ENCODE measurements around the gene KIAA0825.
"Not testable (repeated sequence)": the region's sequence is repeated elsewhere in the genome, so short reads cannot be mapped to it uniquely, and the experiment has no call there.

Gene KIAA0825

DNA sequence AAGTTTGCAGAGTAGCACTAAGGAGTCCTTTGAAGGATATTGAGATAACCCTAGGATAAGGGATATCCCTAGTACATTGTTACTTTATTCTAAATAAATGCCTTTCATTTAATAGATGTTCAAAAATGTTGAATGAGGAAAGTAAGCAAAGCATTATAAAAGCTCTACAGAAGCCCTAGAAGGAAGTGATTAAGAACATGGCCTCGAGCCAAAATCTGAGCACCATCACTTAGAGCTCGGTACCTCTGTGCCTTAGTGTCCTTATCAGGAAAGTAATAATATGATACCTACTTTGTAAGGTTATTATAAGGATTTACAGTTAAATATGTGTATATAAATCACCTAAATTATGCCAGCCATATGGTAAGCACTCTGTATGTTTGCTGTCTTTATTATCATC, 242.6 kb downstream of the KIAA0825 start:
- no peak for DNase-seq (ENCODE audit: low read depth in 2 of 3, low spot score in 1 of 3)

DNA sequence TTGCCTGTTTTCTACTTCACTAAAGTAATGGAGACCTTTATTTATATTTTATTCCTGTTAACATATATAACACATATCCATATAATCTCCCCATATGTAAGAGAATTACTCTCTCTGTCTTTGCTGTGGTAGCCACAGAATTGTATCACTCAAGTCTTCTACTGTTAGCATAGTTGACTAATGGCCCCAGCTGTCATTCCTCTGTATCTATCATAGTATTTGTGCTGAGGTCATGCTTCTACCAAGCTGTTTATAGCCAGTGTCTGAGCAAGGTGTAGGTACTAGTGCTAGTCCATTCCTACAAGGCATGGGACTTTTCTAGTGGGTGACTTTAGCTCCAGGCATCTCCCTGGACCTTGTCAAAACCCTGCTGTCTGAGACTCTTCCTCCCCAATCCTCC, 244.1 kb downstream of the KIAA0825 start:
- DNase-seq (ENCODE audit: low read depth in 2 of 3, low spot score in 1 of 3), result no peak

GRCh38 chr5:94367900-94368299, 250.5 kb downstream of the KIAA0825 start:
- DNase-seq (ENCODE audit: low read depth in 2 of 3, low spot score in 1 of 3), result no peak

GRCh38 chr5:94366811-94367210, 251.6 kb downstream of the KIAA0825 start:
- no peak for DNase-seq (ENCODE audit: low read depth in 2 of 3, low spot score in 1 of 3)

DNA sequence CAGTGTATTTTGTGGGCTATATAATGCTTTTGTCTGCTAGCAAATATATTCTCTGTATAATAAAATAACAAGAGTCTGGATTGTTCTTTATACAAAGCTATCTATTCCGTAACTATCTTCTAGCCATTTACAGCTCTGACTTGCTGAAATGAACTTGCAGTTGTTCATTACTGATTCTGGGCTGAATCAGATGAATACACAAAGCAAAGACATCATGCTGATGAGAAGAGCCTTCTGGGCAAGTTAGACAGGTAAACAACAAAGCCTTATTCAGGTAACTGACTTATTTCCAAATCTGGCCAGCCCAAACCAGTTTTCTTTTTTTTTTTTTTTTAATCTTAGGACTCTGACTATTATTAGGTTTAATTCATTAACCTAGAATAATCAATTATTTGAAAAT, 255.5 kb downstream of the KIAA0825 start:
- DNase-seq (ENCODE audit: low read depth in 2 of 3, low spot score in 1 of 3), result no peak

- DNase-seq (ENCODE audit: low read depth in 2 of 3, low spot score in 1 of 3), result no peak
Observed at GRCh38 chr5:94361832-94362796, 256.3 kb downstream of the KIAA0825 start.

GRCh38 chr5:94361161-94361560, 257.2 kb downstream of the KIAA0825 start:
- no peak for DNase-seq (ENCODE audit: low read depth in 2 of 3, low spot score in 1 of 3)

DNA sequence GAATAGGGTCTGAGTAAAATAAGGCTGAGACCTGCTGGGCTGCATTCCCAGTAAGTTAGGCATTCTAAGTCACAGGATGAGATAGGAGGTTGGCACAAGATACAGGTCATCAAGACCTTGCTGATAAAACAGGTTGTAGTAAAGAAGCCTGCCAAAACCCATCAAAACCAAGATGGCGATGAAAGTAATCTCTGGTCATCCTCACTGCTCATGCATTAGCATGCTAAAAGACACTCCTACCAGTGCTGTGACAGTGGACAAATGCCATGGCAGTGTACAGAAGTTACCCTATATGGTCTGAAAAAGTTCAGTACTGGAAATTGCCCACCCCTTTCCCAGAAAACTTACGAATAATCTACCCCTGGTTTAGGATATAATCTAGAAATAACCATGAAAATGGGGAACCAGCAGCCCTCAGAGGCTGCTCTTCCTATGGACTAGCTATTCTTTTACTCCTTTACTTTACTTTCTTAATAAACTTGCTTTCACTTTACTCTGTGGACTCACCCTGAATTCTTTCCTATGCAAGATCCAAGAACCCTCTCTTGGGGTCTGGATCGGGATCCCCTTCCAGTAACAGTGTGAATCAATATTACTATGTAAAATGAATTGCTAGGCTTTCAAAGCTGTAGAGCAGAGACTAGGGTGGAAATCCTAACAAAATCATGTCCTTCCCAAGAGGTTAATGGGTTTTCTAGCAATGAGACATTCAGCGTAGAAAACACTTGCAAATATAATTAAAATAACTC, 257.8 kb downstream of the KIAA0825 start:
- DNase-seq (ENCODE audit: low read depth in 2 of 3, low spot score in 1 of 3), result no peak

DNA sequence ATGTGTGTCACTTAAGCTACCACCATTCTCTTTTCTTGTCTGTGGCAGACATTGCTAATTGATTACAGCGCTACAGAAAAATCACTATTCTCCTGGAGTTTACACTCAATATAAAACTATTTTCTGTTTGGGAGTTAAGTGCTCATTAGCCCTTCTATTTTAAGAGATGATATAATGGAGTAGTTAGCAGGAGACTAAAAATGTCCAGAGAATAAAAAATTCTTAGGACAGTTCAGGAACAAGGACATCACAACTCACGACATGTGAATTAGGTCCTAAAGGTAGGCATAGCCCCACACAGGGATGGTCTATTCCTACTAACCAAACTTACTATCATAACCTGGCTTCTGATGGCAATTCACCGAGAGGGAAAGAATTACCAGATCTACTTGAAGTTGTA, 258.5 kb downstream of the KIAA0825 start:
- no peak for DNase-seq (ENCODE audit: low read depth in 2 of 3, low spot score in 1 of 3)

- no peak for DNase-seq (ENCODE audit: low read depth in 2 of 3, low spot score in 1 of 3)
Observed at GRCh38 chr5:94355811-94356210, 262.6 kb downstream of the KIAA0825 start.

- not testable (repeated sequence) for DNase-seq (ENCODE audit: low read depth in 2 of 3, low spot score in 1 of 3)
Observed at GRCh38 chr5:94354837-94355485, 263.4 kb downstream of the KIAA0825 start.

- DNase-seq (ENCODE audit: low read depth in 2 of 3, low spot score in 1 of 3), result no peak
Observed at GRCh38 chr5:94353605-94354004, 264.8 kb downstream of the KIAA0825 start.

DNA sequence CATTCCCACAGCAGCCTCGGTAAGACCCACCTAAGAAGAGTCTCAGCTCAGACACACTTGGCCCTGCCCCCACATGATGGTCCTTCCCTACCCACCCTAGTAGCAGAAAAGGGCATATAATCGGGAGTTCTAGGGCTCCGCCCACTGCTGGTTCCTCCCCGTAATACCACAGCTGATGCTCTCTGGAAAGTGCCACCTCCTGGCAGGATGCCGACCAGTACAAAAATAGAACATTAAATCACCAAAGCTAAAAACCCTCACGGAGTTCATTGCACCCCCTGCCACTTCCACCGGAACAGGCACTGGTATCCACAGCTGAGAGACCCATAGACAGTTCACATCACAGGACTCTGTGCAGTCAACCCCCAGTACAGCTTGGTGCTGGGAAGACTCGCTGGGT, 271.3 kb downstream of the KIAA0825 start:
- DNase-seq (ENCODE audit: low read depth in 2 of 3, low spot score in 1 of 3), result no peak

DNA sequence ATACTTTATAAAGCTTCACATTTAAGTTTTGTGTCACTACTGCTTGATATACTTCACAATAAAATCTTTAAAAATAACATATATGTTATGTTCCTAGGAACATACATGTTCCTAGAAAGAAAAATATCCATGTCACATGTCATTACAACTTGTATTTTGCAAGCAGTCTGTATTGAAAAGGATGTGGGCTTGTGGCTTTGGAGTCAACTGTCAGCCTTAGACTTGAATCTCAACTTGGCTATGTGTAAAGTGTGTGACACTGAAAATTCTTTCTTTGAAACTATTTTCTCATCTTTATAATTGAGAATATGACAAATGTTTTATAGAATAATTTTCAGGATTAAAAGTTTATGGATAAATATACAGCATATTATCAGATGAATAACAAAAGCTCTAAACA, 273.1 kb downstream of the KIAA0825 start:
- DNase-seq (ENCODE audit: low read depth in 2 of 3, low spot score in 1 of 3), result no peak

DNA sequence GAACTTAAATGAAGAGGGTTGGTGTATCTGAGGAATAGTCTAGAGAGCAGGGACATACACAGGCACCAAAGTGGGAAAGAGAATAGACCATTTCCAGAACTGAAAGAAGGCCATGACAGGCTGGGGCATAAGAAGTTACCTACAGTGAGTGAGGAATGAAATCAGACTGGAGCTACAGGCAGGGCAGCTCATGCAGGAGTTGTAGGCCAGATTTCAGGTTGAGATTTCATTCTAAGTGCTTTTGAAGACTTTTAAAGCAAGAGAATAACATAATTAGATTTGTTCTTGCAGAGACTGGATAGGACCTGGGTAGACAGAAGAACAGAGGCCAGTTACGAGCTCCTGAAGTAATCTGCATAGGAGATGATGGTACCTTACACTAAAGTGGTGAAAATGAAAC, 280.8 kb downstream of the KIAA0825 start:
- no peak for DNase-seq (ENCODE audit: low read depth in 2 of 3, low spot score in 1 of 3)

- no peak for DNase-seq (ENCODE audit: low read depth in 2 of 3, low spot score in 1 of 3)
Observed at GRCh38 chr5:94335936-94336335, 282.5 kb downstream of the KIAA0825 start.

DNA sequence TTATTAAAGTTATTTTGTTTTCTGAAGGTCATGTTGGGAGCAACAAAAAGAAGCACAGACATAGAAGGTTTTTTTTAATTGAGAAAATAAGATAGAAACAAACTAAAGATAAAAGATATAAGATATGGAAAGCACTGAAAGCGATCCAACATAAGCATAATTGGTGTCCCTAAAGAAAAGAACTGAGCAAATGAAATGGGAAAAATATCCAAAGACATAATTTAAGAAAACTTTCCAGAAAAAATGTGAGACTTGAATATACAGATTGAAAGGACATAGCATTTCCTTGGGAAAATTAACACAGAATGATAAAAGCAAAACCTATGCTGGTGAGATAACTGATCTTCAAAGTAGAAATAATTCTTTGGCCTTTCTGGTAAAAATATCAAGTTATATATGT, 289.3 kb downstream of the KIAA0825 start:
- DNase-seq (ENCODE audit: low read depth in 2 of 3, low spot score in 1 of 3), result no peak

DNA sequence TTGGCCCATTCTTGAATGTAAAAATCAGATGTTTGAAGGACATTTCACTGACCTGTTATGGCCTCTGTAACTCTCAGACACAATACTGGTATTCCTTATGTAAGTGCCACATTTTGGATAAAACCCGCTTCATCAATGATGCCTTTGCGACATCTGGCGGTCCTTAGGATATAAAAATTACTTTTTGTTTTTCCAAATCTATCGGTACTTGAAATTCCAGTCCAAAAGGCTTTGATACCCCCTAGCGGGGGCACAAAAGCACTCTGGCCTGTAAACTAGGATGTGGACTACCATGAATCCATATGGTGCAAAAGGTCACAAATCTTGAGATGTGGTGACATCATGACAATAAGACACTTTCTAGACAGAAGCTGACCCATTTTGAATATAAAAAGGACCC, 291.8 kb downstream of the KIAA0825 start:
- DNase-seq (ENCODE audit: low read depth in 2 of 3, low spot score in 1 of 3), result no peak

- DNase-seq (ENCODE audit: low read depth in 2 of 3, low spot score in 1 of 3), result no peak
Observed at GRCh38 chr5:94316916-94317838, 301.2 kb downstream of the KIAA0825 start.

DNA sequence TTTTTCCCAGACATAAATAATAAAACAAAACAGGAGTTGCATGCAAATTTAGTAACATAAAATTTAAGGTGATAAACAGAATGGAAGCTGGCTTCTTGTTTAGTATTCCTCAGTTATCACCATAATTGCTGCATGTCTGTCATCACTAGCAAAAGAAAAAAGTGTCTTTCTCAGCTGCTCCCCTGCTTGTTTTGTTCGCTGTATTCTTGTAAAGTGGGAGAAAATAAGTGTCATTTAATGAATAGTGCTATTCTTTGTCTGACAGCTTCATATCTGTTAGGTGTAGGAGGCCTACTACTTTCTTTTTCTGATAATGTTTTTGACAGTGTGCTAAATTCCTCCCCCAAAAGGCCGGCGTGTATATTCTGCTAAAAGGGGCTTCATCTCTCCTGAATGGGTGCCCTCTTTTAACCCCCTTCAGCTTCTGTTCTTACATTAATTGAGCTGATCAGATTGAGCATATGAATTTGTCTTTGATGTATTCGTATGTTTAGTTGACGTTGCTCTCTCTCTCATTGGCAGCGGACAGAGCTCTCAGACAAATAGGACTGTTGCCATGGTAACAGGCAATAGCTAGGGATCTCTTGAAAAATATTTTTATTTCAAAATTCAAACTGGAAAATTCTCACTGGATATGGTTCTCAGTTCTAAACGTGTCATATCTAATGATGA, 303.8 kb downstream of the KIAA0825 start:
- DNase-seq (ENCODE audit: low read depth in 2 of 3, low spot score in 1 of 3), result no peak
